HG02885 (cell line): ENCODE measurements around the gene SYNE2.

Source experiments
- ATAC-seq: cut with Tn5 transposase; IDR thresholded peaks from one replicate; pipeline ENCODE4 v1.9.1; 2021; ENCODE audit warnings: mild to moderate bottlenecking; ENCODE audit not compliant: unreplicated experiment, poor library complexity

Gene SYNE2

DNA sequence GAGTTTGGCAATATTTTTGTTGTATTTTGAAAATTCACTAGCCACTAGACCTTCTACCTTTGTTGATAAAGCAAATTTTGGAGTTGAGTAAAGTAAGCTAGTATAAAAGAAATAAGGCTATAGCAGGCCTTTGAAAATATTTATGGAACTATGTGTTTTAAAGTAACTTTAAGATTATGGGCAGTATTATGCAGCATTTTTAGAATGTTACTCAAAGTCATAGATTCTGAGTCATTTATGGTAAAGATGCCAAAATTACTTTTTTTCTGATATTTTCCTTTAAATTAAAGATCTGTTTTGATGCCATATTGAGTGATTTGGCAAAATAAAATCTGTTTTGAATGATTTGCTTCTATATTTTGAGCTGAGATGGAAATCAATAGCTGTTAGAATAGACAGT is 57.2 kb downstream of the SYNE2 start:
- no peak for ATAC-seq

DNA sequence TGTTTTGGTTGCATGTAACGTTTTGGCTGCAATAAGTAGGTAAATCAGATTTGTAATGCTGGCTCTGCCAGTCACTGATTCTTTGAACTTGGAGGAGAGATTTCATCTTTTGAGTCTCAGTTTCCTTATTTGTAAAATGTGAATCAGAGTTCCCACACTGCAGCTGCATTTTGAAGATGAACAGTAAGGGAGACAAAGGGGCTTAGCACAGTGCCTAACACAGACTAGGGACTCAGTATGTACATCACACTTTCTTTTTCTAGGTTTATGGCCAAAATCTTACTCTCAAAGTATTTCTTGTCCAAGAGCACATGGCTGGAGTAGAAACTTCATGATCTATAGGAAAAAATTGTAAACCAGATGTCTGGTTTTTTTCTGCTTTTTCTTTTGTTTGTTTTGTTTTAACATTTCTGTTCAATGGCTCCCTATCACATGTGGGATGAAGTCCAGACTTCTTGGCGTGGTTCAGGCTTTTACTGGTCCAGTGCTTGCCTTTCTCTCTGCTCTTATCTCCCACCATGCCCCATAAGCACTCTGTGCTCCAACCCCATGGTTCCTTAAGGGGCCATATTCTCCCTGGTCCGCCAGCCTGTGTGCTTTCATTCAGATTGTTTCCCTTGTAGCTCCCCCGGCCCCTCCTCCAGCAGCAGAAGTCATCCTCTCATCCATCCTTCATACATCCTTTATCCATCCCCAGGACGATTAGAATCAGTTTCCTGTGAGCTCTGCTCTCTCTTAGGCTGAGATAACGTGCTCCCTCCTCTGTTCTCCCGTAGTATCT is 58.0 kb downstream of the SYNE2 start:
- ATAC-seq = no peak

GRCh38 chr14:63911404-63911803 is 58.6 kb downstream of the SYNE2 start:
- no peak for ATAC-seq

- ATAC-seq = no peak
Observed at GRCh38 chr14:63912286-63912685, 59.5 kb downstream of the SYNE2 start.

DNA sequence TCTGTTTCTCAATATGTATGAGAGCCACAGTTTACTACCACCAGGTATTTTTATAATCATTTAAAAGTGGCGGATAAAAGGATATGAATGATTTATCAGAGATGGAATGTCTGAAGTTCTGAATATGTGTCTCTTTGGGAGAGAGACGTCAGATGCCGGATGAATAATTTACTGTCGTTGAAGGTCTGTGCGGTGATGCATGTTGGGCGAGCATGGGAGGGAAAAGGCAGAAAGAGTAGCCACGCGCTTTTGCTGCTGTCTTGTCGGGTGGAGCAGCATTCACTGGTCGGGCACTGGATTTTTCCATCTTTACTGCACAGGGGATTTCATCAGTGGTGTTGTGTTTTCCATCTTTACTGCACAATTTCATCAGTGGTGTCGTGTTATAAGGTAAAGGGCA is 65.6 kb downstream of the SYNE2 start:
- no peak for ATAC-seq

DNA sequence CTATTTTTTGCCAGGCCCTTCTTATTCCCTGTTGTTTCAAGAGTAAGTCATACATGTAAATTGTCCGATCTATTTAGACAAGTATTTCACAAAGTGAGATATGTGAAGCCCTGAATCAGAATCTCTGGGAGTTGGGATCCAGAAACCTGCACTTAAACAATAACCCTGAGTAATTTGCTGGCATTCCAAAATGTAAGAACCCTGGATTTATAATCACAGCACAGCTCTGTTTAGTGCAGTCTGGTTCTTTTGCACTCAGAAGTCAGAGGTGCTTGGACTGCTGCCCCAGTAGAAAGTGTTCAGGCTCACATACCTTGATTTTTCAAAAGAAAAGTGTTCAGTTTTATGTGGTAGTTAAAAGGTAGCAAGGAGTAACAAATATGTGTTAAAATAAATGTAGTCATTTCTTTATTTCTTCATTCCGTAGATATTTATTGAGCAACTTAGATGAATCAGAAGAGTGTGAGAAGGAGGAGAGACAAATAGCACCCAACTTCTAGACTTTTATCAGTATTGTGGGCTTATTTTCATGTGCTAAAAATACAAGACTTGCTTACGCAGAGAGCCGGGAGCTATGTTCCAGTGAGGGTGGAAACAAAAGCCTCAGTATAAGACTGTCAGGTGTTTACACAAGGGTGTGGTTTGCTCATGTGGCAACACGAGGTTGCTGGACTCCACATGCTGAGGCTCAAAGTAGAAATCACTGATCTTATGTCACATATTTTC is 70.1 kb downstream of the SYNE2 start:
- peak; percentile 68 for ATAC-seq

- no peak for ATAC-seq
Observed at GRCh38 chr14:63923422-63923752, 70.6 kb downstream of the SYNE2 start.

DNA sequence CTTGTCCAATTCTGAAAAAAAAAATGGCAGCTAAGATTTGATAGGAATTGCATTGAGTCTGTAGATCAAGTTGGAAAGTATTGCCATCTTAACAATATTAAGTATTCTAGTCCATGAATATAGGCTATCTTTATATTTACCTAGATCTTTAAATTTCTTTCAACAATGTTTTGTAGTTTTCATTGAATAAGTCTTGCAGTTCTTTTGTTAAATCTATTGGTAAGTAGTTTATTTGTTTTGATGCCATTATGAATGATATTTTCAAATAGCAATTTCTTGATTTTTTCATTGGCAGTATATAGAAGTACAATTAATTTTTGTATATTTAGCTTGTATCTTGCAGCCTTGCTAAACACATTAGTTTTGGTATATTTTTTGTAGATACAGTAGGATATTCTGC is 71.6 kb downstream of the SYNE2 start:
- no peak for ATAC-seq

DNA sequence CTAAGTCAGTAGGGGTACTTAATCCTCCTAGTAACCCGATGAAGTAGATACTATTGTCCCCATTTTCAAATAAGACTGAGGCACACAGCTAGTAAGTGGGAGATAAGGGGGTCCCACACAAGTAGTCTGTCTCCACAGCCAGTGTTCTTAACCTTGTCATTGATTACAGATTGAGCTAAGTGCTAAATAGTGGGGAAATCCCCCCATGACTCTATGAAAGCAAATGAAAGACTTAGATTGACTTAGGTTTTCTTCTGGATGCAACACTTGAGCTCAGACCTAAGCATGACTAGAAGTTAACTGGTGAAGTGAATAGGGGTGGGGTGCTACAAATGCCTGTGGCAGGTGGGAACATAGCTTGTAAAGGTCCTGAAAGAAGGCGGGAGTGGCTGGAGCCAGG is 73.8 kb downstream of the SYNE2 start:
- no peak for ATAC-seq

DNA sequence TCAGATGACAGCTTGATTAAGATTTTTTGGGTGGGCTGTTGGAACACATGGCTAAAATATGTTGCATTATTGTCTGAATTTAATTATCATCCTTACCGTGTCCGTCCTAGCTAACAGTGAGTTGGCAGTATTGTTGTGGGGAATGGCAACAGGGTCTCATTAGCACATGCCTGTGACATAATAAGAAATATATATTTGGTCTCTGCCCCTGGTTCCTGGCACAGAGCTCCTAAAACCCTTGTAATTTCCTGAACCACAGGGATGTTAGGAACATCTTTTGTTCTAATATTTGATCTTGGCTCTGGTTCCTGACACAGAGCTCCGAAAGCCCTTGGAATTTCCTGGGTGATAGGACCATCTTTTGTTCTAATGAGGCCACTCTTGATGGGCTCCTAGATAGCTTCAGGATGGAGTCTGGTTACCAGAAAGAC is 76.0 kb downstream of the SYNE2 start:
- no peak for ATAC-seq

GRCh38 chr14:63933110-63933509 is 80.3 kb downstream of the SYNE2 start:
- peak; percentile 55 for ATAC-seq

- no peak for ATAC-seq
Observed at GRCh38 chr14:63933711-63934110, 80.9 kb downstream of the SYNE2 start.

GRCh38 chr14:63938198-63939005 is 85.6 kb downstream of the SYNE2 start:
- ATAC-seq = peak; percentile 46

- ATAC-seq = peak; percentile 19
Observed at GRCh38 chr14:63939006-63939270, 86.1 kb downstream of the SYNE2 start.

GRCh38 chr14:63940387-63940786 is 87.6 kb downstream of the SYNE2 start:
- no peak for ATAC-seq

DNA sequence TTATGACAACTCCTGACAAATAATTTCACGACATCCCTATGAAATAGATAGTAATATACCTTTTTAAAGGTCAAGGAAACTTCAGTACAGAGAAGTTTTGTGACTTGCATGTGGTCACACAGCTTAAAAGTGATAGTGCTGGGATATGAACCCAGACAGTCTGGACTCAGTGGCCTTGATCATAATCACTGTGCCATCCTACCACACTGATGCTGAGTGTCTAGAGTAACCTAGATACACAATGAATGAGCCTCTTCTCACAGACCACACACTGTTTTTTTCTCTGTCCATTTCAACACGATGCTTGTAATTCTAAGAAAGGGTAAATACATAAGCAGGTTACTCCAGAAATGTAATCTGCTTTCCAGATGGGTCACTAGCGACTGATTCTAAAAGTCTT is 88.2 kb downstream of the SYNE2 start:
- no peak for ATAC-seq

GRCh38 chr14:63949696-63950095 is 96.9 kb downstream of the SYNE2 start:
- ATAC-seq = no peak

- ATAC-seq = no peak
Observed at GRCh38 chr14:63951021-63951420, 98.2 kb downstream of the SYNE2 start.

DNA sequence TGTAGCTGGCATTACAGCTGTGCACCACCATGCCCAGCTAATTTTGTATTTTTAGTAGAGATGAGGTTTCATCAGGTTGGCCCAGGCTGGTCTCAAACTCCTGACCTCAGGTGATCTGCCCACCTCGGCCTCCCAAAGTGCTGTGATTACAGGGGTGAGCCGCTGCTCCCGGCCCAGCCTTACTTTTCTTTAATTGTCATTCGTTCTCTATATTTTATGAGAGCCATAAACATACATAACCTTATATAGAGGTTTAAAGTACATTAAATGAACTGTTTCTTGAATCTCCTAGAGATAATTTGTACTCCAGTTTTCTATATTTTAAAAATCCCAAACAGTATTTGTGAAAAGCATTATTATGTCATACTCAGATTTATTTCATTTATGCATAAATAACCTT is 98.6 kb downstream of the SYNE2 start:
- ATAC-seq = no peak

DNA sequence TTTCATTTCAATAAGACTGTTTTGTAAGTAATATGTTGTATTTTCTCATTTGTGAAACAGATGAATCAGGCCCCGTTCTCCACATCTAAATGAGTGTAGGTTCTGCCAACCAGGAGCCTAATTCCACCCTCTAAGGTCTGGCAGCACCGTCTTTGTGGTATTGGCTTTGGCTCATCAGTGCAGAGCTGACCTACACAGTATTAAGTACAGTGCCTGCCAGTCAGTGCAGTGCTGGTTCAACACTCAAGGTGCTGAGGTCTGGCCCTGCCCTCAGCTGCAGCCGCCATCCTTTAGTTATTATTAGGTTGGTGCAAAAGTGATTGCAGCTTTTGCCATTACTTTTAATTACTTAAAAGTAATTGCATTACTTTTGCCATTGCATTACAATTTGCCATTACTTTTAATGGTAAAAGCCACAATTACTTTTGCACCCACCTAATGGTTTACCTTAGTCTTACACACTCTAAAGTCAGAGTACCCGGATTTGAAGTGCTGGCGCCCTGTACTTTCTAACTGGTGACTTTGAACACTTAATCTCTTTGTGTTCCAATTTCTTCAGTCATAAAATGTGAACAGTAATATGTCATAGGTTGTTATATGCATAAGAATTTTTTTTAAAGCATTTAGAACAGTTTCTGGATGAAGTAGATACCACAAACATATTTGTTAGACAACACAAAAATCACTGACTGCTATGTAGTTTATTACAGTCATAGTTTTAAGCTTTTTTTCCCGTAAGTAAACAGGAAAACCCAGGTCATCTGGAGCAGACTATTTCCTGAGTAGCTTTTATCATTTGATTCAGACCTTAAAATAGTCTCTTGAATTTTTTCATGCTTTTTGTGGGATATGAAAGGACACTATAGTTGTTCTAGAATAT is 99.5 kb downstream of the SYNE2 start:
- no peak for ATAC-seq
